Measurements from ENCODE around the gene KIFC1. TPM values are rescaled to one million over a fixed set of nuclear protein-coding genes. Genes with fewer than 3 reads are reported as not detected.

KIFC1 gene
- total and polyA plus RNA-seq, 9 of the 15 experiments (the other 6 are each of a cell fraction or from before 2014, with no cell fraction given): 1.3 to 95.2 (median 76.9) TPM

GRCh38 chr6:33418690-33419291, 27.2 kb downstream of the KIFC1 start (continued):
- TF ChIP-seq FOXA3 (CRISPR knock-in tag; conservative IDR thresholded peaks at IDR 0.05 in 1 of 2, IDR thresholded peaks at IDR 0.05 in 1 of 2) (peak in 1 of 2 experiments; percentile 14; a peak in 1 of 4 replicates), ATF1 (CRISPR knock-in tag; IDR thresholded peaks at IDR 0.05) (no peak), ATF1 (tag; IDR thresholded peaks at IDR 0.05) (no peak), MLX (CRISPR knock-in tag; conservative IDR thresholded peaks at IDR 0.05) (peak in 1 of 2 experiments; percentile 89; a peak in 2 of 4 replicates), JUN (IDR thresholded peaks at IDR 0.05; ENCODE audit: borderline replicate concordance, low read depth, low read length) (peak; percentile 89), JUN (CRISPR knock-in tag; IDR thresholded peaks at IDR 0.05; ENCODE audit: borderline replicate concordance) (no peak), SMAD1 (IDR thresholded peaks at IDR 0.05; ENCODE audit: low read depth, low read length, partially characterized antibody) (no peak), ZBTB1 (CRISPR knock-in tag; IDR thresholded peaks at IDR 0.05; ENCODE audit: borderline replicate concordance, low read depth) (no peak), COPS2 (conservative IDR thresholded peaks at IDR 0.05) (no peak), ZNF384 (IDR thresholded peaks at IDR 0.05; ENCODE audit: low read depth, low read length) (no peak), ZNF212 (CRISPR knock-in tag; IDR thresholded peaks at IDR 0.05) (no peak), ZNF175 (CRISPR knock-in tag; IDR thresholded peaks at IDR 0.05; ENCODE audit: low read depth) (no peak), GABPB2 (CRISPR knock-in tag; conservative IDR thresholded peaks at IDR 0.05) (no peak), FOS (IDR thresholded peaks at IDR 0.05; ENCODE audit: extremely low read depth, insufficient read length) (no peak), STAT6 (CRISPR knock-in tag; IDR thresholded peaks at IDR 0.05) (0 out of 2 replicates have a peak, but pooled peaks have one; percentile 9), ETV6 (IDR thresholded peaks at IDR 0.05; ENCODE audit: borderline replicate concordance in 1 of 2, low read depth in 2 of 2, low read length in 1 of 2) (no peak), ETV6 (CRISPR knock-in tag; IDR thresholded peaks at IDR 0.05; ENCODE audit: borderline replicate concordance) (no peak), ZBTB11 (CRISPR knock-in tag; IDR thresholded peaks at IDR 0.05) (0 out of 6 replicates have a peak, but pooled peaks of 1 of the 3 experiments have one; percentile 8)
